ENCODE results near the gene TBR1. TPM values are rescaled to one million over a fixed set of nuclear protein-coding genes. Genes with fewer than 3 reads are reported as not detected.

The TBR1 gene
- total RNA-seq, 1 experiment from 2014 or later: 0.11 TPM

DNA sequence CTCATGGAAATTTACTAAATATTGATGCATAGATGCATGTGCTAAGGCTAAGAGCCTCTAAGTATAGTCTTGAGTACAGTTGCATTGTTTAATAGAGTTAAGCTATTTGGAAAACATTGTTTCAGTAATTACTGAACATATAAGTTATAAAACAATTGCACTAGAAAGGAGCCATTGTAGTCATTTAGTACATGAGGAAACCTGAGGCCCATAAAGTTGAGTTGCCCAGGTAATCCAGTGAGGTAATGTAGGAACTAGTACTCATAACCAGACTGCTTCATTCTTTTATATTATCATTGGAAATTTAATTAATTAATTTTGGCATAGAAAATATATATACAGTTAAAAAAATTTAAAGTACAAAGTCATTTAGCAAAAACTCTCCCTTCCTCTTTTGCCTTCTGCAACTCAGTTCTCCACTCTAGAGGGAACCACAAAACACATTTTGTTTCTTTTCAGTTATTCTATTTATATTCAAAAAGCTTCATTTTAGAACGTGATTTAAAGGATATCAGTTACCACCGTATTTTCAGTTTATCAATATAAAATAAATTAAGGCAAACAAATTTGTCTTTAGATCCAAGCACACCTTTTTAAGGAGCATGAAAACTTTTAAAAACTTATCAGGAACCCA lies 27.8 kb upstream of the TBR1 start:
- Mint-ChIP-seq H3K27me3 (ENCODE audit: insufficient read depth, unreplicated experiment) (no peaks in the 10 kb centered on the region), H3K4me1 (ENCODE audit: low read depth, unreplicated experiment) (no peaks in the 10 kb centered on the region), H3K36me3 (ENCODE audit: insufficient read depth, unreplicated experiment) (peaks cover 8% of the 10 kb centered on the region), H3K4me3 (ENCODE audit: unreplicated experiment) (no peak overlapping the region), H3K27ac (ENCODE audit: unreplicated experiment) (no peak overlapping the region), H3K9me3 (ENCODE audit: unreplicated experiment) (no peaks in the 10 kb centered on the region)
- BruUV-seq (replicated peaks): no TSS peak
- peaks cover 2% of the 10 kb centered on the region; the same call in 1 of the 2 replicates for H3K36me3 ChIP-seq (ENCODE audit: control insufficient read depth, insufficient read depth, low read length)
- no peaks in the 10 kb centered on the region for H3K9me3 ChIP-seq
- DNase-seq: no peak
- POLR2A ChIA-PET: no interaction called here
- no peak overlapping the region for H3K4me3 ChIP-seq (ENCODE audit: low read depth, low read length)
- H3K27me3 ChIP-seq (replicated peaks; ENCODE audit: control insufficient read depth, insufficient read depth, low read length): no peaks in the 10 kb centered on the region
- intact Hi-C loops (cut with micrococcal nuclease; ENCODE audit: unreplicated experiment): no loop called here
- no peaks in the 10 kb centered on the region for H3K4me1 ChIP-seq
- CTCF ChIA-PET: no interaction called here
- TF ChIP-seq, protein P1, sequence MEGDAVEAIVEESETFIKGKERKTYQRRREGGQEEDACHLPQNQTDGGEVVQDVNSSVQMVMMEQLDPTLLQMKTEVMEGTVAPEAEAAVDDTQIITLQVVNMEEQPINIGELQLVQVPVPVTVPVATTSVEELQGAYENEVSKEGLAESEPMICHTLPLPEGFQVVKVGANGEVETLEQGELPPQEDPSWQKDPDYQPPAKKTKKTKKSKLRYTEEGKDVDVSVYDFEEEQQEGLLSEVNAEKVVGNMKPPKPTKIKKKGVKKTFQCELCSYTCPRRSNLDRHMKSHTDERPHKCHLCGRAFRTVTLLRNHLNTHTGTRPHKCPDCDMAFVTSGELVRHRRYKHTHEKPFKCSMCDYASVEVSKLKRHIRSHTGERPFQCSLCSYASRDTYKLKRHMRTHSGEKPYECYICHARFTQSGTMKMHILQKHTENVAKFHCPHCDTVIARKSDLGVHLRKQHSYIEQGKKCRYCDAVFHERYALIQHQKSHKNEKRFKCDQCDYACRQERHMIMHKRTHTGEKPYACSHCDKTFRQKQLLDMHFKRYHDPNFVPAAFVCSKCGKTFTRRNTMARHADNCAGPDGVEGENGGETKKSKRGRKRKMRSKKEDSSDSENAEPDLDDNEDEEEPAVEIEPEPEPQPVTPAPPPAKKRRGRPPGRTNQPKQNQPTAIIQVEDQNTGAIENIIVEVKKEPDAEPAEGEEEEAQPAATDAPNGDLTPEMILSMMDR (IDR thresholded peaks at IDR 0.05; ENCODE audit: insufficient read depth in 1 of 2, low read depth in 1 of 2, low read length in 1 of 2, severe bottlenecking in 1 of 2, unreplicated experiment in 1 of 2): no peak

DNA sequence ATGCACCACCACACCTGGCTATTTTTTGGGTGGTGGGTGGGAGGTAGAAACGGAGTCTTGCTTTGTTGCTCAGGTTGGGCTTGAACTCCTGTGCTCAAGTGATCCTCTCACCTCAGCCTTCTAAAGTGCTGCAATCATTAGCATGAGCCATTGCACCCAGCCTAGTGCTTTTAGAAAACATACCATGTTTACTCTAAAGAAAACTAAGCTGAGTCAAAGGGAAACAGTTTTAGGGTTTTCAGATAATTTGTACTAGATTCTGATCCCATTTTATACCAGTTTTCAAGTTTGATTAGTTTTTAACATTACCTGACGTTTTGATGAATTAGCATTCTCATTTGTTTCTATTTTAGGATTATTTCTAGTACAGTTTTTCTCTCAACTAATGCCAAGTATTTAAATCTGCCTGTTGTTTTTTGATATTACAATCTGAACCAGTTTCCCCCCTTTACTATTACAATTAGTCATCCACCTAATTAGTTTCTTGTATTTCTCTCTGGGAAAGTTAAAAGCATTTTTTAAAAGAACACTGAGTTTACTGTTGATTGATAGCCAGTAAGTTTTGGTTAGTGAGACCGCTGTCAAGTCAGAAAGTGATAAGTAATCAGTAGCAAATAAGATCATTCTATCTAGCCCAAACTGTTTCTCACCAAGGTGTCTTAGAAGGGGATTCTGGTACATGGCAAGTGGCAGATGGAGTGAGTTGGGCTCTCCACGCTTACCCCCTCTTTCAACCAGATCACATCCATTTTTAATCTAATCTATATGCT lies 24.2 kb upstream of the TBR1 start:
- no peak for DNase-seq

DNA sequence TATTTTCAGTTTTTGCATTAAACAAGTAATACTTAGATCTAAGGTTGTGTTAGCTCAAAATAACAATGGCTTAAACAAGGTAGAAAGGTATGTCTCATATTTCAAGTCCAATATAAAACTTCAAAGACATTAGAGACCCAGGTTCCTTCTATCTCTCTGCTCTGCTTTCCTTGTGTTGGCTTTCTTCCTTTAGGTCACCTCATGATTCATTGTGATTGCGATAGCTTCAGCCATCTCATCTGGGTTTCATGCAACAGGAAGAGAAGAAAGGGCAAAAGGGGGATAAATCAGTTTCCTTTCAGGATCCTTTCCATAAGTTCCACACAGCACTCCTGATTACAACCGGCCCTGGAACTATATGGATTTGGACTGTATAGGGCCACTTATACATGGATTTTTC lies 16.0 kb upstream of the TBR1 start:
- TF ChIP-seq, protein P1 (IDR thresholded peaks at IDR 0.05; ENCODE audit: insufficient read depth in 1 of 2, low read depth in 1 of 2, low read length in 1 of 2, severe bottlenecking in 1 of 2, unreplicated experiment in 1 of 2): no peak
- no peak for DNase-seq
- no TSS peak for BruUV-seq (replicated peaks)

More for the DNA sequence above, 24.2 kb upstream of the TBR1 start:
- Mint-ChIP-seq H3K27me3 (ENCODE audit: insufficient read depth, unreplicated experiment) (no peaks in the 10 kb centered on the region), H3K4me1 (ENCODE audit: low read depth, unreplicated experiment) (peaks cover 1% of the 10 kb centered on the region), H3K4me3 (ENCODE audit: unreplicated experiment) (no peak overlapping the region), H3K36me3 (ENCODE audit: insufficient read depth, unreplicated experiment) (peaks cover 23% of the 10 kb centered on the region), H3K27ac (ENCODE audit: unreplicated experiment) (no peak overlapping the region), H3K9me3 (ENCODE audit: unreplicated experiment) (no peaks in the 10 kb centered on the region)
- peaks cover 3% of the 10 kb centered on the region for H3K36me3 ChIP-seq (ENCODE audit: control insufficient read depth, insufficient read depth, low read length)
- no peaks in the 10 kb centered on the region for H3K4me1 ChIP-seq
- CTCF ChIA-PET: no interaction called here
- H3K27me3 ChIP-seq (replicated peaks; ENCODE audit: control insufficient read depth, insufficient read depth, low read length): no peaks in the 10 kb centered on the region
- intact Hi-C loops (cut with micrococcal nuclease; ENCODE audit: unreplicated experiment): no loop called here
- TF ChIP-seq, protein P1 (IDR thresholded peaks at IDR 0.05; ENCODE audit: insufficient read depth in 1 of 2, low read depth in 1 of 2, low read length in 1 of 2, severe bottlenecking in 1 of 2, unreplicated experiment in 1 of 2): no peak
- no peaks in the 10 kb centered on the region for H3K9me3 ChIP-seq
- POLR2A ChIA-PET: no interaction called here
- BruUV-seq (replicated peaks): no TSS peak
- no peak overlapping the region for H3K4me3 ChIP-seq (ENCODE audit: low read depth, low read length)

More for the DNA sequence above, 16.0 kb upstream of the TBR1 start:
- Mint-ChIP-seq H3K36me3 (ENCODE audit: insufficient read depth, unreplicated experiment) (peaks cover 24% of the 10 kb centered on the region), H3K27me3 (ENCODE audit: insufficient read depth, unreplicated experiment) (no peaks in the 10 kb centered on the region), H3K4me3 (ENCODE audit: unreplicated experiment) (no peak overlapping the region), H3K9me3 (ENCODE audit: unreplicated experiment) (no peaks in the 10 kb centered on the region), H3K4me1 (ENCODE audit: low read depth, unreplicated experiment) (peaks cover 6% of the 10 kb centered on the region), H3K27ac (ENCODE audit: unreplicated experiment) (no peak overlapping the region)
- Histone ChIP-seq H3K27me3 (replicated peaks; ENCODE audit: control insufficient read depth, insufficient read depth, low read length) (no peaks in the 10 kb centered on the region), H3K9me3 (no peaks in the 10 kb centered on the region), H3K36me3 (ENCODE audit: control insufficient read depth, insufficient read depth, low read length) (peaks cover 1% of the 10 kb centered on the region), H3K4me3 (ENCODE audit: low read depth, low read length) (no peak overlapping the region), H3K4me1 (no peaks in the 10 kb centered on the region)
- ChIA-PET CTCF (no interaction called here), POLR2A (no interaction called here)
- intact Hi-C loops (cut with micrococcal nuclease; ENCODE audit: unreplicated experiment): no loop called here

All from Caco-2 (cell line).